IPS-NIHi11 (cell line): Measurements from ENCODE around the gene JAK1.
A peak's percentile ranks its signal among the peaks of the same experiment; 100 is the strongest.
"Not testable (repeated sequence)": the region's sequence is repeated elsewhere in the genome, so short reads cannot be mapped to it uniquely, and the experiment has no call there.

Experiments
- DNase-seq: peaks from one replicate; pipeline ENCODE4 v3.0.0; 2012; ENCODE audit warnings: mixed read lengths, low spot score

Gene JAK1

DNA sequence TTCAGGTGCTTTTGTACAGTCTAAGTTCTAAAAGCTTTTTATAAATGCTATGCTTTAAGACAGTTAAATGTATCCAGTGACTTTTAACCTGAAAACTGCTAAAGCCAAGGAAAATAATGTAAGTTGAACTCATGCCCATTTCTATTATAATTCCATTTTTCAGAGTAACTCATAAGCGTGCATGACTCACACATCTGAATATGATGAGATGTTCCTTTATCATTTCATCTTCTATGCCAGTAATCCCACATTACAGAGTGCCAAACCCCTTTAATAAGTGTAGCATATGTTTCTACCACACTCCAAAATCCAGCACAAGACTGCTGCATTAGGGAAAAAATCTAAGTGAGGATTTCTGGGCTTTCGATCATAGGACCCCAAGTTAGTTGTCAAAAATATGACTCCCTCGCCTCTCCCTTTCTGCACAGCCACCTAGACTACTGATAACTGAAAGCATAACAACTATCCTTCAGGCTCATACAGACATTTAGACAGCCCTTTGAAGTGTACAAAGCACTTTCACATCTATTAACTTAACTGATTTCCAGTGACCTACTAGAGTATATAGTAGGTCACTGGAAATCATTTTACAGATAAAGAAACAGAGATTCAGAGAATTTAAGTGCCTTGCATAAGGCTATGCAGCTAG is 45.3 kb downstream of the JAK1 start:
- no peak for DNase-seq

DNA sequence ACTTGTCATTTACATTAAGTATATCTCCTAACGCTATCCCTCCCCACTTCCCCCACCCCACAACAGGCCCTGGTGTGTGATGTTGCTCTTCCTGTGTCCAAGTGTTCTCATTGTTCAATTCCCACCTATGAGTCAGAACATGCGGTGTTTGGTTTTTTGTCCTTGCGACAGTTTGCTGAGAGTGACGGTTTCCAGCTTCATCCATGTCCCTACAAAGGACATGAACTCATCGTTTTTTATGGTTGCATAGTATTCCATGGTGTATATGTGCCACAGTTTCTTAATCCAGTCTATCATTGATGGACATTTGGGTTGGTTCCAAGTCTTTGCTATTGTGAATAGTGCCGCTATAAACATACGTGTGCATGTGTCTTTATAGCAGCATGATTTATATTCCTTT is 47.2 kb downstream of the JAK1 start:
- not testable (repeated sequence) for DNase-seq

GRCh38 chr1:64917907-64918306 is 48.4 kb downstream of the JAK1 start:
- no peak for DNase-seq

GRCh38 chr1:64917328-64917861 is 49.0 kb downstream of the JAK1 start:
- peak; percentile 67 for DNase-seq

DNA sequence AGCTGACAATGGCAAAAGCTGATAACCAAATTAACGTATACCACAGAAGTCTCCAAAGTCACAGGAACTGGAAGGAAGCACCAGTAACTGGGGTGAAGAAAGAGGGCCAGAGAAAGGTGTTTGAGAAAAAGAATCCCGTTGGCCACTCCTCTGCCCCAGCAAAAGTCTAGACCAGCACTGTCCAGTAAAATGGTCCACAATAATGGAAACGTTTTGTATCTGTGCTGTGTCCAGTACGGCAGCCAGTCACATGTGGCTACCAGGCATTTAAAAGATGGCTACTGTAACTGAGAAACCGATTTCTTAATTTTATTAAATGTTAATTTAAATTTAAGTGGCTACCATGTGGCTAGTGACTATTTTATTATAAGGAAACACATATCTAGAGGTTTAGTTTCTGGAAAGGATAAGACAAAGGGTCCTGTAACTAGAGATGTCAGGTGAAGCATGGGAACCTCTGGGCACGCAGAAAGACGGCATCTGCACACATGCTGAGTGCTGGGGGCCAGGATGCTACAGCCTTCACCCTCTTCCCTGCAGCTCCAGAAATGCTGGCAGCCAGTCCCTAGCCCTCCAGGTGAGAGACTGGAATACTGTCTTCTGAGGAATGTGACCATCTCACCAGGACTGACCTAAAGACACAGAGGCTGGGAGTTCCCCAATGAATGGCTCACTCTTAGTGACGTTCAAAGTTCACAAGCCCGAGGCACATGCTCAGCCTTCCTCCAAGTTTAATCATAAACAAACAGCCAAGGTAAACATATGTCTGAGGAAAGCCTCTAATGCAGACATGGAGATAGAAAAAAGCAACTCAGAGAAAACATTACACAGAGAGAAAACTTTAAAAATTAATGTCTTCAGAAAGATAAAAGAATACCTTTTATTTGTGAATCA is 50.7 kb downstream of the JAK1 start:
- peak; percentile 69 for DNase-seq

DNA sequence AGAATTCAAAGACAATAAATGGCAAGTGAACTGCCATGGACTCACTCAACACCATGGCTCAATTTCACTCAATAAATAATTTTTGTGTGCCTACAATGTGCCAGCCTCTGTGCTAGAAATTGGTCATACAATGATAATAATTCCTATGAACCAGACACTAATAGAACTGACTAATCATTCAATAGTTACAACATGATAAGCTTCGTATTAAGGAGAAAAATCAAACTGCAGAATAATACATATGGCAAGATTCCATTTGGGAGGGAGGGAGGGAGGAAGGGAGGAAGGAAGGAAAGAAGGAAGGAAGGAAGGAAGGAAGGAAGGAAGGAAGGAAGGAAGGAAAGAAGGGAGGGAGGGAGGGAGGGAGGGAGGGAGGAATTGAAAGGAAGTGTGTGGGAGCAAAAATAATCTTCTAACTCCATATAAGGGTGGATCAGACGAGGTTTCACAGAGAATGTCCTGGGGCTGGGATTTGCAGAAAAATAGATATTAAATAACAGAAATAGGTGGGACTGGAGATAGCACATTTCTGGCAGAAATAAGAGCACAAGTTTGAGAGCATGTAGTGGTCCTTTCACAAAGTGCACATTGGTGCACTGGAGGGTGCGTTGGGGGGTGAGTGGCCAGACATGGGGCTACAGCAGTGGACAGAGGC is 52.9 kb downstream of the JAK1 start:
- DNase-seq: no peak

DNA sequence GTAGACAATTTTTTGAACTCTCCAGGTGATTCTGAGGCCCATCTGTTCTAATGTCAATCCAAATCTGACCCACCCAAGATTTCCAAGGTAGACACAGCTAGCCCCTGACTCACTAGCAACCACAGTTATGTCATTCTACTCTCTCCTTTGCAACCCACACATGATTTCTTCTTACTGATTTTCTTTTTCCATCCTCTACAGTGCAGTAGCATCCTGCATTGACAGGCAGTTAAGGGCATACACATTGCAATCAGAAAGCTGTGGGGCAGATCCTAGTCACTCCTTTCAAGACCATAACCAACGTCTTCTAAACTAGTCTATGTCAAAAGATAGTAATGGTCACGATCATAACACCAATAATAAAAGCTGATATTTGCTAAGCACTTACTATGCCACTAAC is 54.2 kb downstream of the JAK1 start:
- DNase-seq: no peak

GRCh38 chr1:64911326-64911725 is 55.0 kb downstream of the JAK1 start:
- DNase-seq: no peak

GRCh38 chr1:64909031-64909430 is 57.3 kb downstream of the JAK1 start:
- DNase-seq: no peak

- no peak for DNase-seq
These were observed 57.8 kb downstream of the JAK1 start for GRCh38 chr1:64908575-64908974.

- no peak for DNase-seq
These were observed 59.9 kb downstream of the JAK1 start for GRCh38 chr1:64906447-64906846.

GRCh38 chr1:64903593-64903992 is 62.8 kb downstream of the JAK1 start:
- DNase-seq: no peak

DNA sequence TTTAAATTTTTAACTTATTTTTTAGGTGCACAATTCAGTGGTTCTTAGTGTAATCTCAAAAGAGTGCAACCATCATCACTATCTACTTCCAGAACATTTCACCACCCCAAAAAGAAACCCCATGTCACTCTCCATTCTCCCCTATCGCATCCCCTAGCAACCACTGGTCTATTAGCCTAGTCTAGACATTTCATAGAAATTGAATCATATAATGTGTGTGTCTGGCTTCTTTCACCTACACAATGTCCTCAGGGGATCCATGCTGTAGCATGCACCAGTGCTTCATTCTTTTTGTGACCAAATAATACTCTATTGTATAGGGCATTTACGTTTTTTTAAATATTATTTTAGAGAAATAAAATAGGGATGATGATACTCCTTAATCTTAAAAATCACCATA is 64.7 kb downstream of the JAK1 start:
- no peak for DNase-seq

GRCh38 chr1:64900916-64901315 is 65.4 kb downstream of the JAK1 start:
- no peak for DNase-seq

DNA sequence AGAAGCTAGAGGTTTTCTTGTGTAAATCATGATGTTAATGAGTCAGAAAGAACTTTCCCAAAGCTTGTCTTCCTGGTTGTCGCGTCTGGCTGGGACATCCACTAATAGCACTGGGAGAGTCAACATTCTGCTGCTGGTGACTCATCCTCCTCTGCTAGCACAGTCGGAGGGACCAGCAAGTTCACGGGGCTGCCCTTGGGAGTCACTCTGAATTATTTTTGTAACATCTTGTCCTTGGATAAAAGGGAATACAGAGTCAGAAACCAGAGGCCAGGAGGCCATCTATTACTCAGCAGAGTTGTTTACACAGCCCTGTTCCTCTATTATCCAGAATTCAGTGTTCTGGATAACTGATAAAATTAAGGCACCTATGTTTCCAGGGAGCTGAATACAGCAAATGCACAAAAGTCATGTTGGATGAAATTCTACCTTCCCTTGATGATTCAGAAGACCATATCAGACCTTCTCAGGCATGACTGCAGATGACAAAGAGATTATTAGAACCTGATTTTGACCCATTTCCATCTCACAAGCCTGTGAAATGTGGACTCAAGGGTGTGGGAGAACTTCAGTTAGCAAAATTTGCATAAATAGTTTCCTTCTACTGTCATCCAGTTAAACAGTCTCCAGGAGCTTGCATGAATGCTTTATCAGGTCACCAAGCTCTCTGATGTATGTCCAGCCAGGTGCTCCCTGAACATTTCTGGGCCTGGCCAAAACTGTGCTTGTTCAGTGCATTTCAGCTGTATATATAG is 68.1 kb downstream of the JAK1 start:
- peak; percentile 60 for DNase-seq

DNA sequence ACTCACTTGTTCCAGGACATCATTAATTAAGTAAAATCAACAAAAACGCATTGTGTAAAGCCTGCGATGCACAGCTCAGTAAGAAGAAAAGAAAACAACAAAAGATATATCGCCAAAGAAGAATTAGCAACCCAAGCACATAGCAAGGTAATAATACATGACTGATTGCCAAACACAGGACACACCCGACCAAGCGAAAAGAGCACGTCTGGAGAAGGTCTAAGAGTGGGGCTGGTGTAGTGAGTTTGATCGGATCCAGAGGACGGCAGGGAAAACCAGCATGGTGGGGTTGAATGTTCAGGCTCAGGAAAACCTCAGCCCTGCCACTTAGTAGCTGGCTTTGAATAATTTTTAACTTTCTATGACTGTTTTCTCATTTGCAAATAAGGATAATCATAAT is 69.8 kb downstream of the JAK1 start:
- DNase-seq: no peak

DNA sequence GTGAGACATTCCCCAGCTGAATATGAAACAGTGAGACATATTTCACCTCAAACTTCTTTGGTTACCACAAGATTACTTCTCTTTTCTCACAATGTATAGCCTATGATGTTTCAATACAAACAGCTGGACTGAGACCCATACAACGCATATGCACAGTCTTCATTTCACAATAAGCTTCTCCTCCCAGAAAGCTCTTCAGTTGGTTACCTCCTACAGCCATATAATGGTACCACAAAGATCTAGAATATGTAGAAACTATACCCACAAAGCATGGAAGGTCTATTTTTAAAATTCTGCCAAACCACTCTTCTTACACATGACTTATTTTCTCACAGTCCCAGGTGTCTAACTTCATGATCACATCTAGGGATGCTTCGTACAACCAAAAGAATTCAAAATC is 70.8 kb downstream of the JAK1 start:
- DNase-seq: no peak

DNA sequence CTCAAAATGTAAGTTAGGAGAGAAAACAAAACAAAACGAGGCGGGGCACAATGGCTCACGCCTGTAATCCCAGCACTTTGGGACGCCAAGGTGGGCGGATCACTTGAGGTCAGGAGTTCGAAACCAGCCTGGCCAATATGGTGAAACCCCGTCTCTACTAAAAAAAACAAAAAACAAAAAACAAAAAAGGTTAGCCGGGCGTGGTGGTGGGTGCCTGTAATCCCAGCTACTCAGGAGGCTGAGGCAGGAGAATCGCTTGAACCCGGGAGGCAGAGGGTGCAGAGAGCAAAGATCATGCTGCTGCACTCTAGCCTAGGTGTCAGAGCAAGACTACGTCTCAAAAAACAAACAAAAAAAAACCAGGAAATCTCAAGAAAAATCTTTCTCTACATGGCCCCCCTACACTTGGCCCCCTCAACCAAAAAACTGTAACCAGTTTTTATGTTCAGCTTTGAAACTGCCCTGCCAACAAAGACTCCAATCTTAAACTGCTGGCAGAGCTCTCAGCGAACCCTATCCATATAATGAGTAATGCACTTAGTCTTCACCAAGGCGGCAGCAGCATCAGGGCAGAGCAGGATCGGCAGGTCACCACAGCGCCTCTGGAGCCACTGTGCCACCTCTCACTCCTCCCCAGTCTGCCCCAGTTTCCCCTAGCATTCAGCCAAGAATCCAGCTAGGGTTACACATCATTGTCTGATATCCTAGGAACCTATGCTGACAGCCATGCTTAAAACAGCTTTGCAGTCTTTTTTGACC is 71.7 kb downstream of the JAK1 start:
- DNase-seq: no peak

DNA sequence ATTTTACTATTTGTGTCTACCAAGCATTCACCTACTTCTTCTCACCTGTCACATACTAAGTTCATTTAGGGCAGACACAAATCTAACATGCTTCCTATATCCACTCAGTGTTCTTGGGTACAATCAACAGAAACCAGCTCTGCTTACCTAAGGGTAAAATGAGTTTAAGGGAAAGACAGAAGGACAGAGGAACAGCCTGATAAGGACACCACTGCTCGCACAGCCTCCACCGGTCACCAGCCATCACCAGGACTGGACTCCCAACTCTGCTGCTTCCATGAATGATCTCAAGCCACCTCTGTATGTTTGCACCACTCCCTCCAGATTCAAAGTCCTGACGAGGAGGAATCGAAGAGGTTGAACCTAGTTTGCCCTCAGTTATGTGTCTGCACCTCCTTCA is 72.4 kb downstream of the JAK1 start:
- DNase-seq: no peak

GRCh38 chr1:64892576-64893573 is 73.5 kb downstream of the JAK1 start:
- no peak for DNase-seq
